ENCODE measurements around the gene SLC38A2.

The SLC38A2 gene

GRCh38 chr12:46404733-46405132 is 32.2 kb upstream of the SLC38A2 start:
- TF ChIP-seq PKNOX1 (IDR thresholded peaks at IDR 0.05), result no peak
- TF ChIP-seq FOXM1 (IDR thresholded peaks at IDR 0.05; ENCODE audit: borderline replicate concordance), result no peak
- no peak for TF ChIP-seq L3MBTL2 (conservative IDR thresholded peaks at IDR 0.05)
- TF ChIP-seq BHLHE40 (IDR thresholded peaks at IDR 0.05; ENCODE audit: borderline replicate concordance), result no peak
- no peak for TF ChIP-seq ELF4 (IDR thresholded peaks at IDR 0.05)
- TF ChIP-seq FOXK2 (IDR thresholded peaks at IDR 0.05), result no peak
- TF ChIP-seq NFRKB (IDR thresholded peaks at IDR 0.05), result no peak
- no peak for TF ChIP-seq SP1 (IDR thresholded peaks at IDR 0.05)
- ChIA-PET POLR2A (no interaction called here), CTCF (no interaction called here)
- DNase-seq (ENCODE audit: extremely low spot score), result no peak

- ChIA-PET CTCF (no interaction called here), POLR2A (no interaction called here)
- TF ChIP-seq TARDBP (IDR thresholded peaks at IDR 0.05) (no peak), ELF4 (IDR thresholded peaks at IDR 0.05) (no peak), CTBP1 (IDR thresholded peaks at IDR 0.05; ENCODE audit: borderline replicate concordance) (no peak), LEF1 (IDR thresholded peaks at IDR 0.05; ENCODE audit: borderline replicate concordance) (no peak), ARNT (IDR thresholded peaks at IDR 0.05) (no peak), FOXM1 (IDR thresholded peaks at IDR 0.05; ENCODE audit: borderline replicate concordance) (no peak), SUZ12 (IDR thresholded peaks at IDR 0.05) (no peak), L3MBTL2 (conservative IDR thresholded peaks at IDR 0.05) (no peak), PKNOX1 (IDR thresholded peaks at IDR 0.05) (no peak), BHLHE40 (IDR thresholded peaks at IDR 0.05; ENCODE audit: borderline replicate concordance) (no peak), FOXA1 (IDR thresholded peaks at IDR 0.05) (no peak), FOXK2 (IDR thresholded peaks at IDR 0.05) (no peak), HDGF (IDR thresholded peaks at IDR 0.05; ENCODE audit: borderline replicate concordance) (no peak), NFRKB (IDR thresholded peaks at IDR 0.05) (no peak), ZNF384 (IDR thresholded peaks at IDR 0.05) (no peak), SP1 (IDR thresholded peaks at IDR 0.05) (no peak)
- DNase-seq (ENCODE audit: extremely low spot score), result no peak
Observed at GRCh38 chr12:46404225-46404631, 31.7 kb upstream of the SLC38A2 start.

DNA sequence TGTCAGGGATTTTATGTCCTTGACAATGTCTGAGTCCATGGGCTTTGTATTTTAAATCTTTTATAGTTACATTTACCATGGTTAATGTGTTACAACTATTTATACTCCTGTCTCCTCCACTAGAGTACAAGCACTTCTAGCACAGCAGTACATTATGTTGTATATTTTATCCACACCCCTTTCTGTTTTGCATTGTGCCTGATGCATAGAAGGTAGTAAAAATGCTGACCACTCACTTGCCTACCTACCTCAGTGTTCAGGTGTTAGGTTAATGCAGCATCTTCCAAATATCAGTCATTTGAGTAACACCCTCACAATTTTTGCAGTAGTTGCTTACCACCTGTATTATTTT is 31.1 kb upstream of the SLC38A2 start:
- ChIA-PET POLR2A (no interaction called here), CTCF (no interaction called here)
- no peak for TF ChIP-seq FOXK2 (IDR thresholded peaks at IDR 0.05)
- TF ChIP-seq ZNF384 (IDR thresholded peaks at IDR 0.05), result no peak
- TF ChIP-seq FOXA1 (IDR thresholded peaks at IDR 0.05), result no peak
- TF ChIP-seq NFRKB (IDR thresholded peaks at IDR 0.05), result no peak
- TF ChIP-seq BHLHE40 (IDR thresholded peaks at IDR 0.05; ENCODE audit: borderline replicate concordance), result no peak
- TF ChIP-seq FOXM1 (IDR thresholded peaks at IDR 0.05; ENCODE audit: borderline replicate concordance), result no peak
- DNase-seq (ENCODE audit: extremely low spot score), result no peak

DNA sequence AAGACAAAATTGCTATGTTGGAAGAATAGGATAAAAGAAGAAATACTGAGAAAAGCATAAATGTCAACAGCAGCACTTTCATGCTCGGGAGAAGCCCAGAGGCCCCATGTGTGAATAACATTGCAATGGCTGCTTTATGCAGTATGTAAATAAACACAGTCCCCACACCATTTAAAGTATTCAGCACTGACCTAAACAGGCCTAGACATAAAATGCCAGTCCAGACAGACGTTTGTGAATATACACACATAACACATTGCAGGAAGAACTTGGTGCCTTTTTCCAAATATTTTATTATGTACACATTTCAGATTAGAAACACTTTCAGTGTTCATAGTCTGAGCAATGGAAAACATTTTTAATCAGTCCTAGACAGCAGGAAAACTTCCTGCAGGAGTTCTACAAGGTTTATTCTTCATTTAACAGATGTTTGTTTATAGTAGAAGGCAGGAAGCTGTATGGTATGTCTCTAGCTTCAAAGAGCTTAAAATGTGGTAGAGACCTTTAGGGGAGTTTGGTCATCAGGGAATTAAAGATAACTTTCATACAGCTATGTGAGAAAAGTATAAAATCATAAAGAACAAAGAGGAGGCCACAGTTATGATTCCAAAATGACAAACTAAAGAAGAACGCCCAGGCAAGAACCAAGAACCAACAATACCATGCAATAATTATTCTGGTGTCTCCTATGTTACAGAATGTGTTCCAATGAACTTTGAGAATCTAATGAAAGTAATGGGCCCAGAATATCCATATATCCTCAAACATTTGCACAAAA is 30.6 kb upstream of the SLC38A2 start:
- no peak for TF ChIP-seq BHLHE40 (IDR thresholded peaks at IDR 0.05; ENCODE audit: borderline replicate concordance)
- TF ChIP-seq FOXA1 (IDR thresholded peaks at IDR 0.05), result no peak
- no peak for TF ChIP-seq PKNOX1 (IDR thresholded peaks at IDR 0.05)
- no peak for TF ChIP-seq TARDBP (IDR thresholded peaks at IDR 0.05)
- TF ChIP-seq SUZ12 (IDR thresholded peaks at IDR 0.05), result no peak
- no peak for TF ChIP-seq L3MBTL2 (conservative IDR thresholded peaks at IDR 0.05)
- TF ChIP-seq CTBP1 (IDR thresholded peaks at IDR 0.05; ENCODE audit: borderline replicate concordance), result no peak
- TF ChIP-seq ELF4 (IDR thresholded peaks at IDR 0.05), result no peak
- TF ChIP-seq LEF1 (IDR thresholded peaks at IDR 0.05; ENCODE audit: borderline replicate concordance), result no peak
- no peak for TF ChIP-seq HDGF (IDR thresholded peaks at IDR 0.05; ENCODE audit: borderline replicate concordance)
- TF ChIP-seq NFRKB (IDR thresholded peaks at IDR 0.05), result no peak
- no peak for TF ChIP-seq ARNT (IDR thresholded peaks at IDR 0.05)
- TF ChIP-seq FOXK2 (IDR thresholded peaks at IDR 0.05), result no peak
- TF ChIP-seq ZNF384 (IDR thresholded peaks at IDR 0.05), result no peak
- no peak for TF ChIP-seq SP1 (IDR thresholded peaks at IDR 0.05)
- no peak for TF ChIP-seq FOXM1 (IDR thresholded peaks at IDR 0.05; ENCODE audit: borderline replicate concordance)
- ChIA-PET POLR2A (no interaction called here), CTCF (interaction anchor here (0.8 kb wide), 2 partner anchors 28 to 229 kb away, joined by 3 to 4 read pairs; no protein-coding TSS in a partner anchor)
- DNase-seq (ENCODE audit: extremely low spot score), result no peak

GRCh38 chr12:46402451-46402850 is 29.9 kb upstream of the SLC38A2 start:
- TF ChIP-seq SP1 (IDR thresholded peaks at IDR 0.05) (no peak), L3MBTL2 (conservative IDR thresholded peaks at IDR 0.05) (no peak), TARDBP (IDR thresholded peaks at IDR 0.05) (no peak), LEF1 (IDR thresholded peaks at IDR 0.05; ENCODE audit: borderline replicate concordance) (no peak), FOXK2 (IDR thresholded peaks at IDR 0.05) (no peak), ZNF384 (IDR thresholded peaks at IDR 0.05) (no peak), FOXA1 (IDR thresholded peaks at IDR 0.05) (no peak), NFRKB (IDR thresholded peaks at IDR 0.05) (no peak), PKNOX1 (IDR thresholded peaks at IDR 0.05) (no peak), CTBP1 (IDR thresholded peaks at IDR 0.05; ENCODE audit: borderline replicate concordance) (no peak), FOXM1 (IDR thresholded peaks at IDR 0.05; ENCODE audit: borderline replicate concordance) (no peak), SUZ12 (IDR thresholded peaks at IDR 0.05) (no peak), BHLHE40 (IDR thresholded peaks at IDR 0.05; ENCODE audit: borderline replicate concordance) (no peak), ELF4 (IDR thresholded peaks at IDR 0.05) (no peak), ARNT (IDR thresholded peaks at IDR 0.05) (no peak), HDGF (IDR thresholded peaks at IDR 0.05; ENCODE audit: borderline replicate concordance) (no peak)
- POLR2A ChIA-PET, result no interaction called here
- DNase-seq (ENCODE audit: extremely low spot score), result no peak
- CTCF ChIA-PET, result interaction anchor here (0.8 to 1.0 kb wide), 3 partner anchors 16 to 230 kb away, joined by 3 to 4 read pairs (median 3); no protein-coding TSS in a partner anchor
